MCF 10A (cell line): ENCODE data around the gene ZSWIM8. TPM values are rescaled to one million over a fixed set of nuclear protein-coding genes. Genes with fewer than 3 reads are reported as not detected.

ENCODE experiments used
- BruUV-seq: library from RNA; stranded (reverse); fragments of 400-500 nt; replicated peaks from 2 replicates; lab custom pipeline; 2021; lab: Mats Ljungman, UMichigan
- CTCF ChIA-PET: fragments of 300-600 bp; sonication (Branson Sonifier 250); formaldehyde crosslinking; extraction: SDS; loops from one replicate; lab custom pipeline; 2021; ENCODE audit warnings: antibody characterized with exemption, inconsistent platforms; lab: Yijun Ruan, JAX
- POLR2A ChIA-PET: fragments of 300-600, 350-650 bp; sonication (Branson Sonifier 250); formaldehyde crosslinking; extraction: SDS; loops from one replicate; lab custom pipeline; 2020; ENCODE audit warnings: antibody characterized with exemption, inconsistent platforms; lab: Yijun Ruan, JAX
- DNase-seq: peaks from one replicate; pipeline ENCODE4 v3.0.0-alpha.2; 2018; ENCODE audit not compliant: unreplicated experiment
- H3K27ac Mint-ChIP-seq: one replicate; pipeline ENCODE4 v1.8.0; 2022; ENCODE audit warnings: mild to moderate bottlenecking, low read depth, mixed read lengths; ENCODE audit not compliant: unreplicated experiment
- H3K27me3 Mint-ChIP-seq: one replicate; pipeline ENCODE4 v1.8.0; 2022; ENCODE audit warnings: mixed read lengths; ENCODE audit not compliant: insufficient read depth, unreplicated experiment
- H3K36me3 Mint-ChIP-seq: one replicate; pipeline ENCODE4 v1.8.0; 2022; ENCODE audit warnings: mild to moderate bottlenecking, moderate library complexity, mixed read lengths; ENCODE audit not compliant: insufficient read depth, unreplicated experiment
- H3K4me1 Mint-ChIP-seq: one replicate; pipeline ENCODE4 v1.8.0; 2022; ENCODE audit warnings: mixed read lengths; ENCODE audit not compliant: insufficient read depth, unreplicated experiment
- H3K4me3 Mint-ChIP-seq: one replicate; pipeline ENCODE4 v1.8.0; 2022; ENCODE audit warnings: mild to moderate bottlenecking, moderate library complexity, mixed read lengths; ENCODE audit not compliant: unreplicated experiment
- H3K9me3 Mint-ChIP-seq: one replicate; pipeline ENCODE4 v1.8.0; 2022; ENCODE audit warnings: mixed read lengths; ENCODE audit not compliant: unreplicated experiment
- intact Hi-C: fragments of 100-400 bp; cut with micrococcal nuclease; formaldehyde crosslinking; loops from 2 replicates; pipeline ENCODE4 v1.14.1; 2022
- total RNA-seq: library from RNA; stranded (reverse); gene quantifications from 2 replicates; pipeline ENCODE4 v1.2.3, GENCODE V29; 2022
- TF ChIP-seq, protein P1 (sequence below): fragments of 200-600 bp; IDR thresholded peaks from one replicate; pipeline ENCODE4 v1.8.0; 2022; ENCODE audit warnings: antibody characterized with exemption, mild to moderate bottlenecking; ENCODE audit not compliant: unreplicated experiment

The ZSWIM8 gene
- total RNA-seq, 1 experiment from 2014 or later, result 84.2 TPM

DNA sequence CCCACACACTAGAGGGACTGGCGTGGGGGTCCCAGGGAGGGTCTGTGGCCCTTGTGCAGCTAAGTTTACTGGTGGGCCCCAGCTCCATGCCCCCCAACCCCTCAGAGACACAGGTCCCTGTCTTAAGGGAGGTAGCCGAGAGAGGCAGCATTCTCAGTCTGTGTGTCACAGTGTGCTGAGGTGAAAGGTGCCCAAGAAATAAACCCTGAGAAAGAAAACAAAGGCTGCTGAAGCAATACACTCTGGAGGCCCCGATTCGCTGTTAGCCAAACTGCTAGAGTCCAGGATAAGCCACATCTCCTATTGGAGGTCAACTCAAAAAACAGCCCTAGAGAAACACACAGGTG is 54.6 kb downstream of the ZSWIM8 start:
- Mint-ChIP-seq H3K27me3 (no peaks in the 10 kb centered on the region), H3K9me3 (no peaks in the 10 kb centered on the region), H3K4me3 (no peak overlapping the region), H3K27ac (no peak overlapping the region), H3K4me1 (peaks cover 5% of the 10 kb centered on the region), H3K36me3 (peaks cover 36% of the 10 kb centered on the region)
- POLR2A ChIA-PET, result no interaction called here
- intact Hi-C loops, result no loop called here
- BruUV-seq, result no TSS peak
- no peak for DNase-seq
- CTCF ChIA-PET, result interaction anchor here (0.6 to 7.7 kb wide), 5 partner anchors 10 to 100 kb away, joined by 3 to 68 read pairs (median 5); no protein-coding TSS in a partner anchor
- TF ChIP-seq, protein P1, sequence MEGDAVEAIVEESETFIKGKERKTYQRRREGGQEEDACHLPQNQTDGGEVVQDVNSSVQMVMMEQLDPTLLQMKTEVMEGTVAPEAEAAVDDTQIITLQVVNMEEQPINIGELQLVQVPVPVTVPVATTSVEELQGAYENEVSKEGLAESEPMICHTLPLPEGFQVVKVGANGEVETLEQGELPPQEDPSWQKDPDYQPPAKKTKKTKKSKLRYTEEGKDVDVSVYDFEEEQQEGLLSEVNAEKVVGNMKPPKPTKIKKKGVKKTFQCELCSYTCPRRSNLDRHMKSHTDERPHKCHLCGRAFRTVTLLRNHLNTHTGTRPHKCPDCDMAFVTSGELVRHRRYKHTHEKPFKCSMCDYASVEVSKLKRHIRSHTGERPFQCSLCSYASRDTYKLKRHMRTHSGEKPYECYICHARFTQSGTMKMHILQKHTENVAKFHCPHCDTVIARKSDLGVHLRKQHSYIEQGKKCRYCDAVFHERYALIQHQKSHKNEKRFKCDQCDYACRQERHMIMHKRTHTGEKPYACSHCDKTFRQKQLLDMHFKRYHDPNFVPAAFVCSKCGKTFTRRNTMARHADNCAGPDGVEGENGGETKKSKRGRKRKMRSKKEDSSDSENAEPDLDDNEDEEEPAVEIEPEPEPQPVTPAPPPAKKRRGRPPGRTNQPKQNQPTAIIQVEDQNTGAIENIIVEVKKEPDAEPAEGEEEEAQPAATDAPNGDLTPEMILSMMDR, result no peak

DNA sequence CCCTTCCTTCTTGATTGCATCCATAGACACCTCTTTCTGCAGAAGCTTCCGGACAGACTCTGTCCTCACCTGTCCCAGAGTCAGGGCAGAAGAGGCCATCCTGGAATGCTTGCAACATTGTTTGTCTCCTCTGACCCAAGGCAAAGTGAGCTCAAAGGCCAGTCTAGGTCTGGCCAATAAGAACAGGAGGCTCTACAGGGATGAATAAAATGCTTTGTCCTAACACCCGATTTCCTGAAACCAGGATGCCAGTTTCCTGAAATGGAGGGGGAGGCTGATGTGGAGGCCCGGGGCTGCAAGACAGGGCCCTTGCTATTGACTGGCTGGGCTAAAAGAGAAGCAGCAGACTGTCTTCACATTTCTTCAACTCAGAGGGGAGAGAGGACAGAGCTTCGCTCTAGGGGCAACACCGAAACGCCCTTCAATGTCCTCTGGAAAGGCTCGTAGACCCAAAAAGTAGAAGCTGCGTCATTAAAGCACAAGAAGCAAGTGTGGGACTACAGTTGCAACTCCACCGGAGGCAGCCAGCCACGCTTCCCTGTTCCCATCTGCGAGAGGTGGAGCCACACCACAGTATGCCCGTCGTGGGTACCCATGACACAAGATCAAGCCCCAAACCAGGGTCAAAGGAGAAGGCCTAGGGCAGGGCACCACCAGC is 55.1 kb downstream of the ZSWIM8 start:
- H3K27me3 Mint-ChIP-seq, result no peaks in the 10 kb centered on the region
- POLR2A ChIA-PET, result no interaction called here
- H3K4me1 Mint-ChIP-seq, result peaks cover 5% of the 10 kb centered on the region
- H3K36me3 Mint-ChIP-seq, result peaks cover 33% of the 10 kb centered on the region
- TF ChIP-seq, protein P1, result no peak
- no peak overlapping the region for H3K4me3 Mint-ChIP-seq
- CTCF ChIA-PET, result interaction anchor here (0.6 to 7.7 kb wide), 3 partner anchors 10 to 100 kb away, joined by 3 to 68 read pairs (median 7); no protein-coding TSS in a partner anchor
- DNase-seq, result no peak
- H3K27ac Mint-ChIP-seq, result no peak overlapping the region
- intact Hi-C loops, result no loop called here
- no TSS peak for BruUV-seq
- no peaks in the 10 kb centered on the region for H3K9me3 Mint-ChIP-seq

DNA sequence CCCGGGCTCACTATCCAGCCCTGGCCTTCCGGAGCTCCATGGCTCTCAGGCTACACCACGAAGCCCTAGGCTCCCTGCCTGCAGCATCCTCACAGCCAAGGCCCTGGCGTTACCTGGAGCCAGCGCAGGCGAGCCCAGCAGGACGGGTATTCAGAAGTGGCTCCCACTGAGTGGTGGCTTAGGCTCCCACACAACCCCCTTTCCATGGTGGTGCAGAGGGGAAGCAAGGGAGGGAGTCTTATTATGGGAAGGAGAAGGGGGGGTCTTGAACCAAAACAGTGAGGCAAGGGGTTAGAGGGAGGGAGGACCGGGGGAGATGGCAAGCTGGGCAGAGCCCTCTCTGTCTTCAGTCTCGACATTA is 55.6 kb downstream of the ZSWIM8 start:
- no peak overlapping the region for H3K27ac Mint-ChIP-seq
- ChIA-PET CTCF (interaction anchor here (7.7 kb wide), 1 partner anchor 9 kb away, joined by 68 read pairs; no protein-coding TSS in a partner anchor), POLR2A (no interaction called here)
- H3K4me1 Mint-ChIP-seq, result peaks cover 5% of the 10 kb centered on the region
- intact Hi-C loops, result no loop called here
- H3K9me3 Mint-ChIP-seq, result no peaks in the 10 kb centered on the region
- TF ChIP-seq, protein P1, result no peak
- no peak overlapping the region for H3K4me3 Mint-ChIP-seq
- H3K36me3 Mint-ChIP-seq, result peaks cover 36% of the 10 kb centered on the region
- DNase-seq, result no peak
- BruUV-seq, result no TSS peak
- no peaks in the 10 kb centered on the region for H3K27me3 Mint-ChIP-seq

DNA sequence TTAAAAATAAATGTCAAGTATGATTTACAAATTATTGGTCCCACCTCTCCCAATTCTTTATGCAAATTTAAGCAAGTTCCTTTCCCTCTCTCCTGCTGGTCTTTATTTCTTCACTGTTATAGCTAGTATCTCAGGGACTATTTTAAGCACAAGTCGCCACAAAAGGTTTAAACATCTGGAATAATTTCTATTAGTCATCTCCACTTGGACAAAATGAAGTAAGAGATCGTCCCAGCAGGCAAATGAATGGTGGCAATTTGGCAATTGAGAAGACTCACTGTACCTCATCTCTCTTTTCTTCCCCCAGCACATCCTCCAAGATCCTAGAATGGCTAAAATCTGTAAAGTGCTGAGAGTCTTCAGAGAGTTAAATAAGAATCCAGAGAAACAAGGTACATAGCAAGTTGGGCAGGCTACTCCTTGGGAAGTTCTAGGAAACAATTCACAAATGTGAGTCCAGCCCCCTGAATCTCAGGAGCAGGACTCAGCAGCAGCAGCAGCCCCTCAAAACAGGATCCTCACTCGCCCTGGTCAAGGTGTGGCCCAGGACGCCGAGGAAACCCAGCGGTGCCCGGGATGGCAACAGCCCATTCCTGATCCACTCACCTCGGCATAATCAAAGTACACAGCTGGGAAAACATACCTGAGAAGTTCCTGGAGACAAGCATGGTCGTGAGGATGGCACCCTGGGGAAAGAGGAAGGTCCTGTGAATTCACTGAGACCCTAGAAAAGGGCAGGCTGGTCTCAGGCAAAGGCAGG is 56.3 kb downstream of the ZSWIM8 start:
- BruUV-seq, result no TSS peak
- CTCF ChIA-PET, result interaction anchor here (0.8 to 7.7 kb wide), 2 partner anchors 8 to 239 kb away, joined by 4 to 68 read pairs; no protein-coding TSS in a partner anchor
- POLR2A ChIA-PET, result interaction anchor here (1.3 kb wide), 1 partner anchor 14 kb away, joined by 3 read pairs; no protein-coding TSS in a partner anchor
- TF ChIP-seq, protein P1, result no peak
- H3K27me3 Mint-ChIP-seq, result no peaks in the 10 kb centered on the region
- no peak overlapping the region for H3K4me3 Mint-ChIP-seq
- H3K9me3 Mint-ChIP-seq, result no peaks in the 10 kb centered on the region
- intact Hi-C loops, result no loop called here
- peaks cover 5% of the 10 kb centered on the region for H3K4me1 Mint-ChIP-seq
- no peak overlapping the region for H3K27ac Mint-ChIP-seq
- H3K36me3 Mint-ChIP-seq, result peaks cover 39% of the 10 kb centered on the region
- no peak for DNase-seq
